Measurements from ENCODE around the gene SRP19. TPM values are rescaled to one million over a fixed set of nuclear protein-coding genes. Genes with fewer than 3 reads are reported as not detected.

SRP19 gene
- polyA plus RNA-seq, 2 of the 4 experiments (the other 2 are of a cell fraction) = 93.5 to 144 TPM

- TF ChIP-seq ZNF302 (CRISPR knock-in tag; IDR thresholded peaks at IDR 0.05) (peak; percentile 92), HEYL (CRISPR knock-in tag; IDR thresholded peaks at IDR 0.05) (peak; percentile 92), E2F6 (IDR thresholded peaks at IDR 0.05; ENCODE audit: borderline replicate concordance, low read depth) (peak; percentile 97), JUN (IDR thresholded peaks at IDR 0.05) (peak; percentile 79 to 85; a peak in 4 of 5 replicates), NFE2L2 (conservative IDR thresholded peaks at IDR 0.05; ENCODE audit: low read length) (no peak), ATOH8 (CRISPR knock-in tag; IDR thresholded peaks at IDR 0.05; ENCODE audit: low read depth) (peak; percentile 96), ESRRA (IDR thresholded peaks at IDR 0.05; ENCODE audit: borderline replicate concordance, low read length) (no peak), HES2 (IDR thresholded peaks at IDR 0.05) (no peak), ZSCAN20 (CRISPR knock-in tag; IDR thresholded peaks at IDR 0.05) (peak; percentile 95), CTCF (IDR thresholded peaks at IDR 0.05) (no peak), FOSB (CRISPR knock-in tag; IDR thresholded peaks at IDR 0.05) (no peak), HOXB13 (CRISPR knock-in tag; IDR thresholded peaks at IDR 0.05; ENCODE audit: low read depth) (peak; percentile 97), CHD4 (IDR thresholded peaks at IDR 0.05; ENCODE audit: borderline replicate concordance) (no peak), USF2 (IDR thresholded peaks at IDR 0.05) (peak; percentile 64), NR3C1 (IDR thresholded peaks at IDR 0.05) (no peak), MAX (IDR thresholded peaks at IDR 0.05) (peak; percentile 99), POLR2A (IDR thresholded peaks at IDR 0.05; ENCODE audit: low read length) (peak; percentile 45), EP300 (IDR thresholded peaks at IDR 0.05) (no peak), RNF2 (IDR thresholded peaks at IDR 0.05; ENCODE audit: borderline replicate concordance, low read depth) (peak; percentile 98), HOXB5 (CRISPR knock-in tag; IDR thresholded peaks at IDR 0.05) (peak; percentile 96), HDAC2 (IDR thresholded peaks at IDR 0.05) (no peak; the same call in 1 of the 2 replicates), RARB (CRISPR knock-in tag; IDR thresholded peaks at IDR 0.05) (no peak), MAZ (IDR thresholded peaks at IDR 0.05; ENCODE audit: borderline replicate concordance, low read depth, low read length) (no peak), RCOR1 (IDR thresholded peaks at IDR 0.05; ENCODE audit: low read depth, low read length) (no peak), EHF (CRISPR knock-in tag; IDR thresholded peaks at IDR 0.05) (peak; percentile 90), KDM5A (IDR thresholded peaks at IDR 0.05) (peak; percentile 68)
These were observed at the start of gene SRP19 (continued) for GRCh38 chr5:112860929-112861637.

- CTCF ChIA-PET = no interaction called here
These were observed 48.5 kb upstream of the SRP19 start for GRCh38 chr5:112812549-112812948.

More at GRCh38 chr5:112812549-112812948, 48.5 kb upstream of the SRP19 start:
- POLR2A ChIA-PET = no interaction called here
- Histone ChIP-seq H3K9me3 (no peaks in the 10 kb centered on the region), H3K27ac (no peak overlapping the region), H3K4me3 (no peak overlapping the region), H3K4me1 (no peaks in the 10 kb centered on the region), H3K4me2 (no peak overlapping the region)
- ATAC-seq = no peak
- FAIRE-seq = no peak
- 81% methylated on average over 1 of the region's 1 CpG for WGBS (ENCODE audit: missing lambda C conversion rate)
- DNase-seq (ENCODE audit: low read depth in 1 of 2, low spot score in 1 of 2) = no peak
- TF ChIP-seq HES2 (IDR thresholded peaks at IDR 0.05) = no peak
- no peak for TF ChIP-seq EHMT2 (IDR thresholded peaks at IDR 0.05; ENCODE audit: low read depth)
- no peak for TF ChIP-seq ATOH8 (CRISPR knock-in tag; IDR thresholded peaks at IDR 0.05; ENCODE audit: low read depth)
